ENCODE data around the gene SCLY.

GRCh38 chr2:238144262-238144661 is 83.5 kb downstream of the SCLY start:
- no peak for TF ChIP-seq CTCF (conservative IDR thresholded peaks at IDR 0.05; ENCODE audit: low read length)
- no peak for TF ChIP-seq EZH2phosphoT487 (IDR thresholded peaks at IDR 0.05; ENCODE audit: borderline replicate concordance)
